GM18858 (cell line): Measurements from ENCODE around the gene TMEM175.

Experiments
- ATAC-seq: cut with Tn5 transposase; IDR thresholded peaks from one replicate; pipeline ENCODE4 v1.9.1; 2021; ENCODE audit not compliant: unreplicated experiment

The TMEM175 gene

GRCh38 chr4:958314-958665 is 26.0 kb downstream of the TMEM175 start:
- ATAC-seq, result no peak

- ATAC-seq, result no peak
Measured at GRCh38 chr4:958696-959337, 26.6 kb downstream of the TMEM175 start.

GRCh38 chr4:959338-960139 is 27.3 kb downstream of the TMEM175 start:
- ATAC-seq, result no peak

GRCh38 chr4:960140-960635 is 27.9 kb downstream of the TMEM175 start:
- no peak for ATAC-seq

GRCh38 chr4:960636-961350 is 28.5 kb downstream of the TMEM175 start:
- ATAC-seq, result no peak

GRCh38 chr4:961351-962230 is 29.3 kb downstream of the TMEM175 start:
- no peak for ATAC-seq

GRCh38 chr4:962231-963208 is 30.3 kb downstream of the TMEM175 start:
- ATAC-seq, result no peak

GRCh38 chr4:963276-964225 is 31.3 kb downstream of the TMEM175 start:
- ATAC-seq, result no peak

GRCh38 chr4:964346-965025 is 32.2 kb downstream of the TMEM175 start:
- ATAC-seq, result no peak

- ATAC-seq, result no peak
Measured at GRCh38 chr4:965048-965765, 32.9 kb downstream of the TMEM175 start.

GRCh38 chr4:965766-966134 is 33.5 kb downstream of the TMEM175 start:
- ATAC-seq, result no peak

GRCh38 chr4:966266-967112 is 34.2 kb downstream of the TMEM175 start:
- no peak for ATAC-seq

- no peak for ATAC-seq
Measured at GRCh38 chr4:967113-968104, 35.1 kb downstream of the TMEM175 start.

- ATAC-seq, result no peak
Measured at GRCh38 chr4:968221-968620, 36.0 kb downstream of the TMEM175 start.
